ENCODE results near the gene DPF1.

Gene DPF1

GRCh38 chr19:38224014-38224862 is at the start of gene DPF1:
TSS of gene DPF1 (minus strand) at chr19:38224222. CDS start at chr19:38224142, 80 bp downstream.
- Histone ChIP-seq H3K36me3 (peaks cover 21% of the 10 kb centered on the region), H3K9me3 (ENCODE audit: severe bottlenecking) (no peaks in the 10 kb centered on the region), H3K27ac (peak within 1 kb of the TSS; percentile 57), H3K4me3 (ENCODE audit: low read depth, low read length) (peak within 1 kb of the TSS; percentile 64), H3K27me3 (ENCODE audit: insufficient read depth, low read depth, severe bottlenecking) (no peaks in the 10 kb centered on the region)
- DNase-seq = peak; percentile 91
- peak; percentile 65 for TF ChIP-seq CTCF (IDR thresholded peaks at IDR 0.05; ENCODE audit: low read depth, low read length)

GRCh38 chr19:38273499-38273898 is 49.5 kb upstream of the DPF1 start:
- no peak overlapping the region for H3K4me3 ChIP-seq (ENCODE audit: low read depth, low read length)
- no peak for DNase-seq
- H3K27me3 ChIP-seq (ENCODE audit: insufficient read depth, low read depth, severe bottlenecking) = no peaks in the 10 kb centered on the region
- H3K36me3 ChIP-seq = no peaks in the 10 kb centered on the region
- no peak overlapping the region for H3K27ac ChIP-seq
- TF ChIP-seq CTCF (IDR thresholded peaks at IDR 0.05; ENCODE audit: low read depth, low read length) = no peak
- H3K9me3 ChIP-seq (ENCODE audit: severe bottlenecking) = no peaks in the 10 kb centered on the region

GRCh38 chr19:38270587-38271167 is 46.7 kb upstream of the DPF1 start:
- DNase-seq = no peak
- Histone ChIP-seq H3K27ac (peak overlapping the region; percentile 46), H3K36me3 (no peaks in the 10 kb centered on the region), H3K27me3 (ENCODE audit: insufficient read depth, low read depth, severe bottlenecking) (no peaks in the 10 kb centered on the region), H3K4me3 (ENCODE audit: low read depth, low read length) (no peak overlapping the region), H3K9me3 (ENCODE audit: severe bottlenecking) (no peaks in the 10 kb centered on the region)
- no peak for TF ChIP-seq CTCF (IDR thresholded peaks at IDR 0.05; ENCODE audit: low read depth, low read length)

GRCh38 chr19:38268539-38268938 is 44.5 kb upstream of the DPF1 start:
- no peak for DNase-seq
- Histone ChIP-seq H3K36me3 (no peaks in the 10 kb centered on the region), H3K27me3 (ENCODE audit: insufficient read depth, low read depth, severe bottlenecking) (no peaks in the 10 kb centered on the region), H3K9me3 (ENCODE audit: severe bottlenecking) (no peaks in the 10 kb centered on the region), H3K4me3 (ENCODE audit: low read depth, low read length) (no peak overlapping the region), H3K27ac (peak overlapping the region; percentile 87)
- TF ChIP-seq CTCF (IDR thresholded peaks at IDR 0.05; ENCODE audit: low read depth, low read length) = no peak

GRCh38 chr19:38267761-38268483 is 43.9 kb upstream of the DPF1 start:
- H3K27ac ChIP-seq = peak overlapping the region; percentile 87

More at GRCh38 chr19:38267761-38268483, 43.9 kb upstream of the DPF1 start:
- no peak overlapping the region for H3K4me3 ChIP-seq (ENCODE audit: low read depth, low read length)
- no peaks in the 10 kb centered on the region for H3K36me3 ChIP-seq
- H3K27me3 ChIP-seq (ENCODE audit: insufficient read depth, low read depth, severe bottlenecking) = no peaks in the 10 kb centered on the region
- TF ChIP-seq CTCF (IDR thresholded peaks at IDR 0.05; ENCODE audit: low read depth, low read length) = no peak
- peak; percentile 61 for DNase-seq
- H3K9me3 ChIP-seq (ENCODE audit: severe bottlenecking) = no peaks in the 10 kb centered on the region

All from WERI-Rb-1 (cell line).